Keratinocyte (primary cell): ENCODE measurements around the gene TTYH1. TPM values are rescaled to one million over a fixed set of nuclear protein-coding genes. Genes with fewer than 3 reads are reported as not detected.

ENCODE experiments used
- DNase-seq: peaks from one replicate; pipeline ENCODE4 v3.0.0-alpha.2; 2011; ENCODE audit warnings: low read depth, missing footprints, low spot score
- FAIRE-seq: peaks from 2 replicates; lab custom pipeline; 2011; peaks lifted over from hg19 to GRCh38; lab: Jason Lieb, UNC
- H2AFZ ChIP-seq: 2 replicates; pipeline ENCODE4 v1.6.0; 2012; ENCODE audit warnings: low read length, control low read depth, inconsistent platforms; ENCODE audit not compliant: control insufficient read depth
- H3K27ac ChIP-seq: 2 replicates; pipeline ENCODE4 v1.5.1; 2011; ENCODE audit warnings: low read length; ENCODE audit not compliant: control insufficient read depth, insufficient read depth
- H3K27me3 ChIP-seq: 3 replicates; pipeline ENCODE4 v1.6.0; 2011; ENCODE audit warnings: low read length; ENCODE audit not compliant: control insufficient read depth, insufficient read depth; ENCODE audit errors: extremely low read depth
- H3K36me3 ChIP-seq, 2 experiments: 2 replicates in 1 of 2; 3 replicates in 1 of 2; pipeline ENCODE4 v1.5.1; 2011; ENCODE audit warnings: low read length in 2 of 2, mild to moderate bottlenecking in 1 of 2; ENCODE audit not compliant: control insufficient read depth in 2 of 2, insufficient read depth in 2 of 2; ENCODE audit errors: extremely low read depth in 1 of 2
- H3K4me1 ChIP-seq: 3 replicates; pipeline ENCODE4 v1.5.1; 2011; ENCODE audit warnings: low read length; ENCODE audit not compliant: control insufficient read depth, insufficient read depth; ENCODE audit errors: extremely low read depth
- H3K4me2 ChIP-seq: 3 replicates; pipeline ENCODE4 v1.6.0; 2011; ENCODE audit warnings: low read depth, low read length; ENCODE audit not compliant: control insufficient read depth, insufficient read depth; ENCODE audit errors: extremely low read depth
- H3K4me3 ChIP-seq, 3 experiments: fragments of 200-600 bp in 1 of 3; sonication (generic) in 1 of 3; 2 replicates in 2 of 3; 3 replicates in 1 of 3; pipeline ENCODE4 v1.5.1; 2011 to 2016; ENCODE audit warnings: low read length in 3 of 3, mild to moderate bottlenecking in 3 of 3, control low read depth in 2 of 3, inconsistent platforms in 1 of 3, low read depth in 1 of 3, mixed read lengths in 1 of 3, mixed run types in 1 of 3, moderate library complexity in 1 of 3; ENCODE audit not compliant: control insufficient read depth in 2 of 3, insufficient read depth in 2 of 3; ENCODE audit errors: extremely low read depth in 1 of 3
- H3K79me2 ChIP-seq: 2 replicates; pipeline ENCODE4 v1.6.0; 2012; ENCODE audit warnings: low read length; ENCODE audit not compliant: control insufficient read depth, insufficient read depth
- H3K9ac ChIP-seq: 3 replicates; pipeline ENCODE4 v1.6.0; 2011; ENCODE audit warnings: low read length; ENCODE audit not compliant: control insufficient read depth, insufficient read depth; ENCODE audit errors: extremely low read depth
- H3K9me1 ChIP-seq: 3 replicates; pipeline ENCODE4 v1.6.0; 2011; ENCODE audit warnings: low read length; ENCODE audit not compliant: control insufficient read depth, insufficient read depth; ENCODE audit errors: extremely low read depth
- H3K9me3 ChIP-seq: 2 replicates; pipeline ENCODE4 v1.5.1; 2012; ENCODE audit warnings: low read depth, low read length; ENCODE audit not compliant: control insufficient read depth
- H4K20me1 ChIP-seq: 3 replicates; pipeline ENCODE4 v1.6.0; 2011; ENCODE audit warnings: low read length; ENCODE audit not compliant: control insufficient read depth, insufficient read depth; ENCODE audit errors: extremely low read depth
- CTCF ChIP-seq, 3 experiments: IDR thresholded peaks in 1 of 3; conservative IDR thresholded peaks in 1 of 3; optimal IDR thresholded peaks in 1 of 3; 2 replicates in 2 of 3; 3 replicates in 1 of 3; pipeline versions ENCODE3 to v1.5.1; 2011; ENCODE audit warnings: low read length in 3 of 3, mild to moderate bottlenecking in 3 of 3, moderate library complexity in 2 of 3, control low read depth in 1 of 3, inconsistent platforms in 1 of 3; ENCODE audit not compliant: insufficient read depth in 2 of 3; ENCODE audit errors: extremely low read depth in 1 of 3
- EZH2 ChIP-seq: IDR thresholded peaks from one replicate; pipeline ENCODE4 v1.6.1; 2012; ENCODE audit warnings: inconsistent platforms, mild to moderate bottlenecking, low read length, moderate library complexity
- dilution Hi-C: fragments of 300-500 bp; cut with MboI; formaldehyde crosslinking; loops from one replicate; pipeline ENCODE4 v1.7.0; 2020; ENCODE audit warnings: low sequenced_read_pairs; ENCODE audit not compliant: extremely low pct_ligation_motif_present
- polyA plus RNA-seq, 5 experiments: library from polyadenylated mRNA; depleted of rRNA in 3 of 5; stranded (reverse) in 3 of 5; stranded (forward) in 1 of 5; unstranded in 1 of 5; fragments of >200 nt; gene quantifications; 1 replicate in 1 of 5; 2 replicates in 3 of 5; 3 replicates in 1 of 5; pipeline versions ENCODE4 v1.2.1 to v1.2.3, GENCODE V29; 2011 to 2012; ENCODE audit warnings: missing spikeins in 2 of 5, low read depth in 1 of 5, low replicate concordance in 1 of 5

Gene TTYH1
- polyA plus RNA-seq, 1 donor (not counting 4 experiments of a cell fraction or from before 2014, with no cell fraction given) = 0.13 TPM

- dilution Hi-C loops = no loop called here
Observed at GRCh38 chr19:54436031-54436523, 20.8 kb downstream of the TTYH1 start.

DNA sequence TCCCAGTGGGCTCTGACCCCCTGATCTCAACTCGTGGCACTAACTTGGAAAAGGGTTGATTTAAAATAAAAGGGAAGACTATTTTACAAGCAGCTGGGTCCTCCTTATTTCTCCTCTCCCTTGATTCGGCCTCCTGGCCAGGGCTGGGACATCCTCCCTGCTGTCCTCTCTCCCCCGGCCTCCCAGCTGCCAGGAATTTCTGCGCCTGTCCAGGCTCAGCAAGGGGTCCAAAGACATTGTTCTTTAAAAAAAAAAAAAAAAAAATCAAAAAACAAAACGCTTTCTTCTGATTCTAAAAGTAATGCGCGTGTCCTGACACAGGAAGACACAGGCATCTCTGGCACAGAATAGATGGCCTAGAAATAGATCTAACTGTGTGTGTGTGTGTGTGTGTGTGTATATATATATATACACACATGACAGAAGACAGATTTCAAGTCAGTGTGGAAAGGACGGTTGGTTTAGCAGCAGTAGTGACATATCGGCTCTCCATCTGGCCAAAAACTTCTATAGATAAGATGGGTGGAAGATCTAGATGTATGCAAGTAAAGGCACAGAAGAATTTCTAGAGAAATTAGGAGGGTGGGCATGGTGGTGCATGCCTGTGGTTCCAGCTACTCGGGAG, 21.5 kb downstream of the TTYH1 start:
- no peak for TF ChIP-seq CTCF (optimal IDR thresholded peaks at IDR 0.05 in 1 of 3, IDR thresholded peaks at IDR 0.05 in 1 of 3, conservative IDR thresholded peaks at IDR 0.05 in 1 of 3; ENCODE audit: extremely low read depth in 1 of 3, insufficient read depth in 2 of 3, low read length in 3 of 3)
- TF ChIP-seq EZH2 = no peak
- no peak for FAIRE-seq
- H3K36me3 ChIP-seq = peaks cover 0 to 5% of the 10 kb centered on the region in 2 experiments
- no peaks in the 10 kb centered on the region for H4K20me1 ChIP-seq
- H3K27ac ChIP-seq = no peak overlapping the region
- no peak for DNase-seq
- no peak overlapping the region for H3K9ac ChIP-seq
- no peaks in the 10 kb centered on the region for H3K9me3 ChIP-seq
- H3K27me3 ChIP-seq = no peaks in the 10 kb centered on the region
- no peak overlapping the region for H3K4me2 ChIP-seq
- peaks cover 10% of the 10 kb centered on the region for H3K4me1 ChIP-seq
- H3K4me3 ChIP-seq = no peak overlapping the region
- no peaks in the 10 kb centered on the region for H3K9me1 ChIP-seq
- dilution Hi-C loops = no loop called here
- no peaks in the 10 kb centered on the region for H3K79me2 ChIP-seq
- no peak overlapping the region for H2AFZ ChIP-seq

More at GRCh38 chr19:54436031-54436523, 20.8 kb downstream of the TTYH1 start:
- Histone ChIP-seq H3K9me1 (no peaks in the 10 kb centered on the region), H3K9me3 (no peaks in the 10 kb centered on the region), H3K27me3 (no peaks in the 10 kb centered on the region), H4K20me1 (no peaks in the 10 kb centered on the region), H2AFZ (no peak overlapping the region), H3K4me2 (no peak overlapping the region), H3K4me3 (no peak overlapping the region), H3K36me3 (peaks cover 0 to 5% of the 10 kb centered on the region in 2 experiments), H3K79me2 (no peaks in the 10 kb centered on the region), H3K4me1 (peaks cover 17% of the 10 kb centered on the region), H3K9ac (no peak overlapping the region), H3K27ac (no peak overlapping the region)
- DNase-seq (no peak), FAIRE-seq (no peak)
- TF ChIP-seq EZH2 (no peak), CTCF (optimal IDR thresholded peaks at IDR 0.05 in 1 of 3, IDR thresholded peaks at IDR 0.05 in 1 of 3, conservative IDR thresholded peaks at IDR 0.05 in 1 of 3; ENCODE audit: extremely low read depth in 1 of 3, insufficient read depth in 2 of 3, low read length in 3 of 3) (no peak)
